Measurements from ENCODE around the gene AIFM3. TPM values are rescaled to one million over a fixed set of nuclear protein-coding genes. Genes with fewer than 3 reads are reported as not detected.
A peak's percentile ranks its signal among the peaks of the same experiment; 100 is the strongest.
"Not testable (repeated sequence)": the region's sequence is repeated elsewhere in the genome, so short reads cannot be mapped to it uniquely, and the experiment has no call there.

AIFM3 gene
- total RNA-seq, 1 donor from 2014 or later: 8.3 TPM

GRCh38 chr22:20940904-20941385 is 26.1 kb upstream of the AIFM3 start:
- no peak for DNase-seq (ENCODE audit: low spot score)

GRCh38 chr22:20942203-20942902 is 24.7 kb upstream of the AIFM3 start:
- DNase-seq (ENCODE audit: low spot score): not testable (repeated sequence)

DNA sequence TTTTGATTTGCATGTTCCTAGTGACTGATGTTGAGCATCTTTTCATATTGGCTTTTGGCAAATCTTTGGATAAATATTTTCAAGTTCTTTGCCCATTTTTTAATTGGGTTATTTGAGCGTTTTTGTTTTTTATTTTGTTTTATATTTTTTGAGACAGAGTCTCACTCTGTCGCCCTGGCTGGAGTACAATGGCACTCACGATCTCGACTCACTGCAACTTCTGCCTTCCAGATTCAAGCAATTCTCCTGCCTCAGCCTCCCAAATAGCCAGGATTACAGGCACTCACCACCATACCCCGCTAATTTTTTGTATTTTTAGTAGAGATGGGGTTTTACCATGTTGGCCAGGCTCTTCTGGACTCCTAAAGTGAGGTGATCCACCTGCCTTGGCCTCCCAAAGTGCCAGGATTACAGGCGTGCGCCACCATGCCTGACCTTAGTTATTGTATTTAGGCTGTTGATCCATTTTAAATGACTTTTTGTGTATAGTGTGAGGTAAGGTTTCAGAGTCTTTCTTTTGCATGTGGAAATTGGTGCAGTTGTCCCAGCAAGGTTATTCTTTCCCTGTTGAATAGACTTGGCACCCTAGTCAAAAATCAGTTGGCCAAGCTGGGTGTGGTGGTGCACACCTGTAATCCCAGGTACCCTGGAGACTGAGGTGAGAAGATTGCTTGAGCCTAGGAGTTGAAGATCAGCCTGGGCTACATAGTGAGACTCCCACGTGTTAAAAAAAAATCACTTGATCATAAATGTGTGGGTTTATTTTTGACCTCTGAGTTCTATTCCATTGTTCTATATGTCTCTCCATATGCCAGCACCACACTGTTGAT is 23.7 kb upstream of the AIFM3 start:
- no peak for DNase-seq (ENCODE audit: low spot score)

DNA sequence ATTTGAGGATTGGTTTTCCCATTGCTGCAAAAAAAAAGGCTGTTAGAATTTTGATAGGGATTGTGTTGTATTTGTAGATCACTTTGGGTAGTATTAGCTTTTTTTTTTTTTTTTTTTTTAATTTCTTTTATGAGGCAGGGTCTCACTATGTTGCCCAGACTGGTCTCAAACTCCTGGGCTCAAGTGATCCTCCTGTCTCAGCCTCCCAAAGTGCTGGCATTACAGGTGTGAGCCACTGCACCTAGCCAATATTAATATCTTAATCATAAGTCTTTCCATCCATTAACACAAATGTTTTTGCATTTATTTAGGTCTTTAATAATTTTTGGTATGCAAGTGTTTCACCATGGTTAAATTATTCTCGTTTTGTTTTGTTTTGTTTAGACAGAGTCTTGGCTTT is 23.0 kb upstream of the AIFM3 start:
- DNase-seq (ENCODE audit: low spot score): no peak

- no peak for DNase-seq (ENCODE audit: low spot score)
These were observed 21.5 kb upstream of the AIFM3 start for GRCh38 chr22:20945578-20945934.

DNA sequence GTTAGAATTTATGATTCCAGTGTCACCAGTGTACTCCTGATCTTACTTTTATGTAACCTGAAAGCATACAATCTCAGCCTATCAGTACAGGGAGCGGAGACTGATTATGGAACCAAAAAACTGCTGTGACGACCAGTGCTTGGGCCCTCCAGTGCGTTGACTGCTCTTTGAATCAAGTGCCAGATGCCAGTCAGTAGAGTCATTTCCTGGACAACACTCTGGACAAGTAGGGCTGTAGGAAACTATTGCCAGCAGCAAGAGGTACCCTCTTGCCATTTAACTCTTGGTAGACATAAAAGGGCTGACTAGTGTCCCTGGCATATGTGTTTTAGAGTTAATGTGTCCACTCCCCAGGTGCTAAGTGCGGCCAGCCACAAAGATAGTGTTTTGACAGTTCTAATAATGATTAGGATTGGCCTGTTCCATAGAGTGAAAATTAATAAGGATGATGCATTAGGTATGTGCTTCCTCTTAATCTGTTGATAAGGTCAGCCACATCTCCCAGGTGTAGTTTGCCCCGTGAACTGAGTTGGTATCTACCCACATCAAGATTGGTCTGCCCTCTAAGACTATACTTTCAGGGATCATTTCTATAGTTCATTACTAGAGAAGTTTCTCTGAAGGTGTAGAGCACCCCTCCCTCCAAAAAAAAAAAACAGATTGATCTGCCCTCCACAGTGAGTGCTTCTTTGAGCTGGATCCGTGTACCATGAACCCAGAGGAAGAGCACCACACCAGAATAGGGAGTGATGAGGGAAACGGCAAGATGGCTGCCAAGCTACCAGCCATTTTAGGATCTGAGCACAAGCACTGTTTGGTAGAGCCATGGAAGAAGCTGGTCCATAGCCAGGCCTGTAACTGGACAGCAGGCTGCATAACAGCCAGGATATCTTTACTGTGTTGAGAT is 20.7 kb upstream of the AIFM3 start:
- DNase-seq (ENCODE audit: low spot score): no peak

DNA sequence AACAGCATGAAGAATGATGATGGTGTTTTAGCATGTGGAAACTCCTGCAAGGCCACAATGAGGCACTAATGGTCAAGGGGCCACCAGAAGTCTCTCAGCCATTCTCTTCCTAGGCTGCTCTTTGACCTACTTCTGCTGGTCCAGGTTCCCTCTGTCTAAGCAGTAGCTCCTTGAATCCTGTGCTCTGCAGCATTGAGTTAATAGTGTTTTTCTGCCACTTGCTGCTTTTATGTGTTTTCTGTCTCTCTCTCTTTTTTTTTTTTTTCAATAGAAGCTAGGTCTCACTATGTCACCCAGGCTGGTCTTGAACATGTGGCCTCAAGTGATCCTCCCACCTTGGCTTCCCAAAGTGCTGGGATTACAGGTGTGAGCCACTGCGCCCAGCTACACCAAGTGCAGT is 20.1 kb upstream of the AIFM3 start:
- no peak for DNase-seq (ENCODE audit: low spot score)

DNA sequence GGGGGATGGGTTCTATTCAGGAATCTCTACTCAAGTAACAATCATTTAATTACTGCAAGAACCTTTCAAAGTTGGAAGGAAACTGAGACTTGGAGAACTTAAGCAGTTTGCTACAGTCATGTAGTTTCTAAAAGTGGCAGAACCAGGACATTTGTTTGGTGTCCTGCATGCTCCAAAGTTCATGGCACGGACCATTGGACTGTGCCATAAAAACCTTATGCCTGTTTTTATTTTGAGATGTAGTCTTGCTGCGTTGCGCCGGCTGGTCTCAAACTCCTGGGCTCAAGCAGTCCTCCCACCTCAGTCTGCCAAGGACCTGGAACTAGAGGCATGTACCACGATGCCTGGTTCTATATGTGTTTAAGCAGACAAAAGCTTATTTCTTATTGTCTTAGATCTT is 18.6 kb upstream of the AIFM3 start:
- DNase-seq (ENCODE audit: low spot score): no peak

DNA sequence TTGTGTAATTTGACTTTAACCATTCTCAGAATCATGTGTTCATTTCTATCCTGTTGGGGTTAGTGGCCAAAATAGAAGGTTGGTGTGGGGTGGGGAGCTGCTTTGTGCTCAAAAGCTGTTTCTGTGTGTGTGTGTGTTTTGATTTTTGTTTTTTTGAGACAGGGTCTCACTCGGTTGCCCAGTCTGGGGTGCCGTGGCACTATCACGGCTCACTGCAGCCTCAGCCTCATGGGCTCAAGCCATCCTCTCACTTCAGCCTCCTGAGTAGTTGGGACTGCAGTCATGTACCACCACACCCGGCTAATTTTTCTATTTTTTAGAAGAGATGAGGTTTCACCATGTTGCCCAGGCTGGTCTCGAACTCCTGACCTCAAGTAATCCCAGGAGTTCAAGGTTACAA is 18.1 kb upstream of the AIFM3 start:
- DNase-seq (ENCODE audit: low spot score): no peak

- no peak for DNase-seq (ENCODE audit: low spot score)
These were observed 17.3 kb upstream of the AIFM3 start for GRCh38 chr22:20949698-20950183.

DNA sequence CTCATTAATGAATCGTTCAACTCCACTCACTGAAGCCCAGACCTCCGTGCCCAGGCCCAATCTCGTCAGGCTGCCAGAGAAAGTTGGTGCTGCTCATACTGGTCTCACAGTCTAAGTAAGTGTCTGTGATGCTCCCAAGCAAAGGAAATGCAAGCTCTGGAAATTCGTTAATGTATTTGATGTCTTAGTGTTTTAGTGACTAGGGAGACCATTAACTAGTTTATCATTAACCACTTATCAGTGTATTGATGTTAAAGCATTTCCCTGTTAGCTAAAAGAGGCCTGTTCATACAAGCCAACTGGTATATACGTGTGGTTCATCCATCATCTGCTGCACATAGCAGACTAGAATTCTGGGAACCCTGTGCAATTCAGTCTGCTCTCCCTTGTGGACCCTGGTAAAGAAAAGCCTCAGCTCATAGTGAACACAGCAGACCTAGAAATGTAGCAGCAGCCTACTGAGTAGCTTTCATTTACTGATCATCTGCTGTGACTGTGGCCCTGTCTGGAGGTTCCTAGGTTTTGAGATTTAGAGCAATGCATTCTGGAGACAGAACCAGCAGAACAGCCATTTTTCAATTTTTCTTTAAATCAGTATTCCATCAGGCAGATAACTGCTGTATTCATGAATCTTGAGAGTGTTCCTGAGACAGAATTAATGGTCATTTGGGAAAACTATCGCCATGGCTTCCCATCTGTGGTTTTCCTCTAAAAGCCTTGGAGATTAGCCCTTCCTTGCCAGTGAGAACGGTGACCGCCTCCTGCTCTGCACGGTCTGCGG is 15.7 kb upstream of the AIFM3 start:
- DNase-seq (ENCODE audit: low spot score): no peak

DNA sequence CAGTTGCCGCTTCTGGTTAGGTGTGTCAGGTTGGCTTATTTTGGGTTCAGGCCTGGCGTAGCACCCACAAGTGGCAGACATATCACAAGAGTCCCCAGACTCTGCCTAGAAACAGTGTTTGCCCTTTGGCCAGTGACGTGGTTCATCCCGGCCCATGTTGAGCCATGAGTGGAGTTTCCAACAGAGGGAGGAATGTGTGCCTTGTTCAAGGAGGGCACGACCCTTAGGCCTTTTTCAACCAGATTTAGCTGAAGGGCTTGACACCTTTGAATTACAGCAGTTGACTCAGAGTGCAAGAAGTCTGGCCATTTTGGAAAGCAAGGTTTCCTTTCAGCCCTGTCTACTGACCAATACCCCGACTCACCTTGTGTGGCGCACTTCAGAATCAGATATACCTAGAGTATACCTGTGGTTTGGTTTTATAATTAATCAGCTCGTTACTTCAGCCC is 15.1 kb upstream of the AIFM3 start:
- no peak for DNase-seq (ENCODE audit: low spot score)

DNA sequence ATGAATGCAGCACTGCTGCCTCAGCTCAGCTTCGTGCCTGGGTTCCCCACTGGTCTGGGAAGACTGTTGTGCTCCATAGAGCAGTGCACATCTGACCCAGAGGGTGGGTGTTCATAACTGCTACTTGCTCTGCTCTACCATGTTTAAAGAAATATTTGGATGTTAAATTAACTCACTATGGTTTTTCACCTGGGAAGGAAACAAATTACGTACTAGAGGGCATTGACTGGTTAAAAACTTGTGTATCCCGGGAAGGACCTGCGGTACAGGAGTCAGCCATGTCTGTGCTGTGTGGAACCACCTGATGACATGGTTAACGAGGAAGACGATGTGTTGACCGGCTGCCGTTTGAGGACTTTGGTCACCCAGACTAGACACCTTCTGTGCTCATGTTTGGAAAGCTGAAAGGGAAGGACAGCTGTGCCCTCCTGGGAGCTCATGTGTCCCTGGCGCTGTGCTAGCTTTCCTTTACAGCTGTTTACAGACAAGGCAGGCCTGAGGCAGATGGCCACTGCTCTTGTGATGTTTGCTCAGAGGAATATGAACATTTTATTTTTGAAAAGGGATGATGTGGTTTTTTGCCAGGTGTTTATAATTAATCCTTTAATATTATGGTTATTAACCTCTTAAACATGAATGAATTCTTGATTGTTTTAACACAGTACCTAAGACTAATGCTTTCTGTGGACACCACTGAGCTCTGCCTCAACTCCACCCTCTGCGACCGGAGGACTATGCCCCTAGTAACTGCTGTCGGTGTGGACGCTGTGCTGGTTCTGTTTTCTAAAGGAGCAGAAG is 14.3 kb upstream of the AIFM3 start:
- peak; percentile 50 for DNase-seq (ENCODE audit: low spot score)

DNA sequence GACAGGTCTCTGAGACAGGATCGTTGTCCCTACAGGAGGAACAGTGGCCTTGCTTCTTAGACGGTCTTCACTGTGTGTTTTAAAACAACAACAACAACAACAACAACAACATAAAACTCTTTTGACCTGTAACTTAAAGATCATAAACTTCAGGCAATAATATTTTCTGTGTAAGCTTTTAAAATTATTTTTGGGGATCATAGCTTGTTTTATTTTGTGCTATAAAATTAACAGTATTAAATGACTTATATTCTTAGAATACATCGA is 13.8 kb upstream of the AIFM3 start:
- no peak for DNase-seq (ENCODE audit: low spot score)

DNA sequence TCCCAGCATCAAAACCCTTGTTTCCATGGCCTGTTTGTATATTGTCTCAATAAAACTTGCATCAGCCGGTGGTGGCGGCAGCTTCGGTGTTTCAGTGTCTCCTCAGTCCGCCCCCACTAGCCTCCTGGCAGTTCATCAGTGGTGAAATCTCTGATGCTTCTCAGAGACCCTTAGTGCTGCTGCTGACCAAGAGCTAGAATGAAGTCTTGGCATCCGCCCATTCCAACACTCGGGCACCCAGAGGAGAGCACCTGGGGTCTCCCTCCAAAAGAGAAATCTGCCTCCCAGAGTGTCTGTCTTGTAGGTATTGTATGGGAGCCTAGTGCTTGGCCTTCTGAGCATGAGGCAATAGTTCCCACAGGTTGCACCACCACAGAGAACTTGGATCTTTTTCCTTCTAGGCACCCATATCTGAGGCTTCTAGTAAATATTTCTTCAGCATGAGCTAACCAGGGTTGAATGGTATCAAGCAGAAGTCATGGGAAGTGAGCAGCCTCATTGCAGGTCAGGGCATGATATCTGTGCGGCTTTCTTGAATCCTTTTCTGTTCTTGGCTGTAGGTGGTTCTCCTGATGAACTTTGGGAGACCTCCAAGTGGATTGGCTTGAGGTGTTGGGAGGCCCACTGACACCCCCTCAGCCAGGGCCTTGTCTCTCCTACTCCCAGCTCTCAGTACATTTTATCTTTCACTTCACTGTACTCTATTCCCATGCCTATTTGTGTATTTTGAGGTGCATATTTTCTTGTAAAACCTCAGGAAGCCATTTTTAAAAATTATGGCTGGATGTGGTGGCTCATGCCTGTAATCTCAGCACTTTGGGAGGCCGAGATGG is 13.2 kb upstream of the AIFM3 start:
- DNase-seq (ENCODE audit: low spot score): no peak

DNA sequence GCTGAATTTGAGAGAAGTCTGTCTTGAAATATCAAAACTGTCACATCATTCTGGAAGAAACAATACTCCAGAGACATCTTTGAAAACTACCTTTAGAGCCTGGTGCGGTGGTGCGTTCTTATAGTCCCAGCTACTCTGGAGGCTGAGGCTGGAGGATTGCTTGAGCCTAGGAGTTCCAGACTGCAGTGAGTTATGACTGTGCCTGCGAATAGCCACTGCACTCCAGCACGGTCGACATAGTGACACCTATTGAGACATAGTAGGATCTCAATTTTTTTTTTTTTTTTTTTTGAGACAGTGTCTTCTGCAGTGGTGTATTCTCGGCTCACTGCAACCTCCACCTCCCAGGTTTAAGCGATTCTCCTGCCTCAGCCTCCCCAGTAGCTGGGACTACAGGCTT is 11.5 kb upstream of the AIFM3 start:
- DNase-seq (ENCODE audit: low spot score): no peak

DNA sequence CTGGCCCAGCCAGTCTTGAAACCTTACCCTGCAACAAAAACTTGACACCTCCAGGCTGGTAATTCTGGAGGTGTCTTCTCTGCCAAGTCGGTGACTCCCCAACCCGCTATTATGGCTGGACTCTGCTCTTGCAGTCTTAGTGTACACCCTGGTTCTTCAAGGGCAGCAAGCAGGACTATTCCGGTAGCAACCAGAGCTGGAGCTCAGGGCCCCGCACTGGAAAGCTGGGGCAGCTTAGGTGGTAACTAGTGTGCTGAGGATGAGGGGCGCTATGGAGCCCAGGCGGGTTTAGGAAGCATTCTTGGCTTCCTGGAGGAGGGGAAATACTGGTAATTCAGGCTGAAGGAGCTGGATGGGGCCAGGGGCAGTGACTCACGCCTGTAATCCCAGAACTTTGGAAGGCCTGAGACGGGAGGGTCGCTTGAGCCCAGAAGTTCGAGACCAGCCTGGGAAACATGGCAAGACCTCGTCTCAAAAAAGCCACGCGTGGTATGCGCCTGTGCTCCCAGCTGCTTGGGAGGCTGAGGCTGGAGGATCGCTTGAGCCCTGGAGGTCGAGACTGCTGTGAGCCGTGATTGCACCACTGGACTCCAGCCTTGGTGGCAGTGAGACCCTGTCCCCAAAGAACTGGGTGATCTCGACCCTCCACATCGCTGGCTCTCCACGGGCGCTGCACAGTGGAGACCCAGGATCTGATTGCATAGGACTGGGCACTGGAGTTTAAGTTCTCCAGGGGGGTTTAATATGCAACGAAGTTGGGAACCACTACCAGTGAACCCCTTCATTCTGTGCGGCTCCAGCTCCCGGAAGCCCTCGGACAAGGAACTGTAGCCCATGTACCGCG is 10.6 kb upstream of the AIFM3 start:
- DNase-seq (ENCODE audit: low spot score): no peak

DNA sequence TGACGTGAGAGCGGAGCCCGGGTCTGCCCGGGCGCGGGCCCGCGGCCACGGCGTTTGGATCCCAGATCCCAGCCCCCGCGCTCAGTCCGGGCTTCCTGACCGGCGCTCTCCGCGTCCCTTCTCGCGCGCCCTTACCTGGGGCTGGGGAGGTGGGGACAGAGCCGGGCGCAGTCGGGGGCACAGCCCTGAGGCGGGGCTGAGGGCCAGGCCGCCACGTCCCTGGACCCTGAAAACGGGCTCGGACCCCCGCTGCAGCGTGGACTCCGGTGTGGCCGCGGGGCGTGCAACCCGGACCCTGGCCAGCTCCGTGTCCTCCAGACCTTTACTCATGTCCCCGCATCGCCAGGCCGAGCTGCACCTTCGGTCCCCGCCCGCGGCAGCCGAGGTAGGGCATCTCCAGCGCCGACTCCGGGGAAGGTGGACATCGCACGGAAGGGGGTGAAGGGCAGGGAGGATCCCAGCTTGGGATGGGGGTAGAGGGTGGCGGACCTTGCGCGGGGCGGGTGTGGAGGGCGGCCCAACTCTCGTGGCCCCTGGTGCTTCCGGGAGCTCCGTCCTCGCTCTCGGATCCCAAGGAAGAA is 9.9 kb upstream of the AIFM3 start:
- no peak for DNase-seq (ENCODE audit: low spot score)
